ENCODE data around the gene FOXJ3.

The FOXJ3 gene

DNA sequence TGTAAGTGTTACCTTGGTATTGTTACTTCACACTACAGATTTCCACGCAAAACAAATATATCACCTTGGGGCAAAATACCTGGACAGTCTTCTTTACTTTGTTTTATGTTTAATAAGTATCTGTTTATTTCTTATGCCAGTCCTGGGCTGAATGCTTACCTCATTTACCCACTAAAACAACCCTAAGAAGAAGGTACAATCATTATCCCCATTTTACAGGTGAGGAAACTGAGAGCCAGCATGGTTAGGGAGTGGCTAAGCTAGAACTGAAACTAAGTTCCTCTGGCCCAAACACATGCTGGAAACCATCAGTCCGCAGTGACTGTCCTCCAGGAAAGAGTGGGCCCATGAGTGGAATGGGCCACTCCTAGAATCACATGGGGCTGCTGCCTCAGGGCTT lies 194.8 kb downstream of the FOXJ3 start:
- H3K9ac ChIP-seq (ENCODE audit: insufficient read length), result no peak overlapping the region
- TF ChIP-seq EZH2 (IDR thresholded peaks at IDR 0.05), result no peak
- no peak for TF ChIP-seq POLR2AphosphoS5 (IDR thresholded peaks at IDR 0.05; ENCODE audit: borderline replicate concordance, low read depth, low read length)
- no peak for TF ChIP-seq FOXP2 (optimal IDR thresholded peaks at IDR 0.05; ENCODE audit: control extremely low read depth, extremely low read length, insufficient read depth)
- no peak overlapping the region for H3K27ac ChIP-seq
- no peak overlapping the region for H3K4me3 ChIP-seq
- no peaks in the 10 kb centered on the region for H3K36me3 ChIP-seq (ENCODE audit: insufficient read depth, low read length)
- H3K9me3 ChIP-seq (ENCODE audit: low read depth, low read length), result no peaks in the 10 kb centered on the region
- no peak for DNase-seq (ENCODE audit: low read depth, low spot score)

DNA sequence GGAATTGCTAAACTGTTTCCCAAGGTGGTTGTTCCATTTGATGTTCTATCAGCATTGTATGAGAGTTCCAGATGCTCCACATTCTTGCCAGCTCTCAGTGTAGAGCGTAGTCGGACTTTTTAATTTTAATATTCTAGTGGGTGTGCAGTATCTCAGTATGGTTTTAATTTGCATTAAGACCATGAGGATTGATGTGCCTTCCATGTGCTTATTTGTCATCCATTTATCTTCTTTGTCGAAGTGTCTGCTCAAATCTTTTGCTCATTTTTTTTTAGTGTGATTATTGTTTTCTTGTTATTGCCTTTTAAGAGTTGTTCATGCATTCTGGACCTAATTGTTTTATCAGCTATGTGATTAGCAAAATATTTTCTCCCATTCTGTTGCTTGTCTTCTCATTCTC lies 195.6 kb downstream of the FOXJ3 start:
- no peaks in the 10 kb centered on the region for H3K36me3 ChIP-seq (ENCODE audit: insufficient read depth, low read length)
- no peak overlapping the region for H3K27ac ChIP-seq
- no peaks in the 10 kb centered on the region for H3K9me3 ChIP-seq (ENCODE audit: low read depth, low read length)
- no peak for DNase-seq (ENCODE audit: low read depth, low spot score)
- no peak for TF ChIP-seq FOXP2 (optimal IDR thresholded peaks at IDR 0.05; ENCODE audit: control extremely low read depth, extremely low read length, insufficient read depth)
- no peak for TF ChIP-seq EZH2 (IDR thresholded peaks at IDR 0.05)
- TF ChIP-seq POLR2AphosphoS5 (IDR thresholded peaks at IDR 0.05; ENCODE audit: borderline replicate concordance, low read depth, low read length), result no peak
- no peak overlapping the region for H3K9ac ChIP-seq (ENCODE audit: insufficient read length)
- no peak overlapping the region for H3K4me3 ChIP-seq

DNA sequence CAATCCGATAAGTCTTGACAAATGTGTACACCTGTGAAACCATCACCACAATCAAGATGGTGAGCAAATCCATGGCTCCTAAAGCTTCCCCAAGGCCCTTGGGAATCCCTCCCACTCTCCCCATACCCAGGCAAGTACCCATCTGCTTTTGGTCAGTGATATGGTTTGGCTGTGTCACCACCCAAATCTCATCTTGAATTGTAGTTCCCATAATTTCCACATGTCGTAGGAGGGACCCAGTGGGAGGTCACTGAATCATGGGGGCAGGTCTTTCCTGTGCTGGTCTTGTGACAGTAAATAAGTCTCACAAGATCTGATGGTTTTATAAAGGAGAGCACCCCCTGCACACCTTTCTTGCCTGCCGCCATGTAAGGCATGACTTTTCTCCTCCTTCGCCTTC lies 196.4 kb downstream of the FOXJ3 start:
- Histone ChIP-seq H3K36me3 (ENCODE audit: insufficient read depth, low read length) (no peaks in the 10 kb centered on the region), H3K9ac (ENCODE audit: insufficient read length) (no peak overlapping the region), H3K9me3 (ENCODE audit: low read depth, low read length) (no peaks in the 10 kb centered on the region), H3K27ac (no peak overlapping the region), H3K4me3 (no peak overlapping the region)
- DNase-seq (ENCODE audit: low read depth, low spot score), result no peak
- no peak for TF ChIP-seq FOXP2 (optimal IDR thresholded peaks at IDR 0.05; ENCODE audit: control extremely low read depth, extremely low read length, insufficient read depth)
- no peak for TF ChIP-seq POLR2AphosphoS5 (IDR thresholded peaks at IDR 0.05; ENCODE audit: borderline replicate concordance, low read depth, low read length)
- no peak for TF ChIP-seq EZH2 (IDR thresholded peaks at IDR 0.05)

DNA sequence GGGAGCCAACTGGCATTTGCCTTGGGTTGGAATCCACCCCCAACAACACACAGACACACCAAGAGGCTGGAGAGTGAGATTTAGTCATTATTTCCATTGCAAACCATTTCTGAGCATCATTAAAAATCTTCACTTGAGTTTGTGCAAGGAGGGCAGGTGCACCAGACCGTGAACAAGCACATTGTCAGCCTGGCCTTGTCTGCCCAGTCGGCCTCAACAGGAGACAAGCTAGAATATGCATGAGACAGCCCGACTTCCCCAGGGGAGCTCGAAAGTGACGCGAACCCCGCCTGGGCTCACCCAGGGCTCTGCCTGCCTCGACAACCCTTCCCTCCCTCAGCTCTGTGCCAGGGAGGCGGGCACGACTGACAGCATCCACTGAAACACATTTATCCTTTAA lies 197.3 kb downstream of the FOXJ3 start:
- H3K4me3 ChIP-seq, result no peak overlapping the region
- H3K9me3 ChIP-seq (ENCODE audit: low read depth, low read length), result no peaks in the 10 kb centered on the region
- H3K27ac ChIP-seq, result no peak overlapping the region
- DNase-seq (ENCODE audit: low read depth, low spot score), result no peak
- no peaks in the 10 kb centered on the region for H3K36me3 ChIP-seq (ENCODE audit: insufficient read depth, low read length)
- no peak for TF ChIP-seq FOXP2 (optimal IDR thresholded peaks at IDR 0.05; ENCODE audit: control extremely low read depth, extremely low read length, insufficient read depth)
- TF ChIP-seq POLR2AphosphoS5 (IDR thresholded peaks at IDR 0.05; ENCODE audit: borderline replicate concordance, low read depth, low read length), result no peak
- no peak for TF ChIP-seq EZH2 (IDR thresholded peaks at IDR 0.05)
- no peak overlapping the region for H3K9ac ChIP-seq (ENCODE audit: insufficient read length)

GRCh38 chr1:42136466-42136865 lies 198.6 kb downstream of the FOXJ3 start:
- Histone ChIP-seq H3K27ac (no peak overlapping the region), H3K36me3 (ENCODE audit: insufficient read depth, low read length) (no peaks in the 10 kb centered on the region), H3K4me3 (no peak overlapping the region), H3K9ac (ENCODE audit: insufficient read length) (no peak overlapping the region), H3K9me3 (ENCODE audit: low read depth, low read length) (no peaks in the 10 kb centered on the region)
- no peak for DNase-seq (ENCODE audit: low read depth, low spot score)
- TF ChIP-seq EZH2 (IDR thresholded peaks at IDR 0.05) (no peak), FOXP2 (optimal IDR thresholded peaks at IDR 0.05; ENCODE audit: control extremely low read depth, extremely low read length, insufficient read depth) (no peak), POLR2AphosphoS5 (IDR thresholded peaks at IDR 0.05; ENCODE audit: borderline replicate concordance, low read depth, low read length) (no peak)

DNA sequence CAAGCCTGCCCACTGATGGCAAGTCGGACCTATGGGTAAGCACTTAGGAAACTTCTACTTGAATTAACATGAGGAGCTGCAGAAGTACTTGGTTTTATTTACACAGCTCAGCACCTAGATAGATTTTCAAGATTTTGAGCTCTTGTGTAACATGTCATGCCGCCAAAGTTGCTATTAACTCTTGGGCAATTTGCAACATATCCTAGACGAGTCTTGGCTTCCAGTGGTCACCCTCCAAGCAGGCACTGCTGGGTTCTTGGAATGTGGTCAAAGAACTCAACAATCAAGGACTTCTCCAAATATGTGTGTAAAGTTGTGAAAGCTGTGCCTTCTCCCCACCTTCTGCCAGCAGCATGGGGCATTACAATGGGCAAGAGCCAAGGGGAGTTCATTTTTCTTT lies 199.6 kb downstream of the FOXJ3 start:
- TF ChIP-seq FOXP2 (optimal IDR thresholded peaks at IDR 0.05; ENCODE audit: control extremely low read depth, extremely low read length, insufficient read depth) (no peak), POLR2AphosphoS5 (IDR thresholded peaks at IDR 0.05; ENCODE audit: borderline replicate concordance, low read depth, low read length) (no peak), EZH2 (IDR thresholded peaks at IDR 0.05) (no peak)
- H3K36me3 ChIP-seq (ENCODE audit: insufficient read depth, low read length), result no peaks in the 10 kb centered on the region
- DNase-seq (ENCODE audit: low read depth, low spot score), result no peak
- H3K9ac ChIP-seq (ENCODE audit: insufficient read length), result no peak overlapping the region
- no peaks in the 10 kb centered on the region for H3K9me3 ChIP-seq (ENCODE audit: low read depth, low read length)
- no peak overlapping the region for H3K27ac ChIP-seq
- H3K4me3 ChIP-seq, result no peak overlapping the region

DNA sequence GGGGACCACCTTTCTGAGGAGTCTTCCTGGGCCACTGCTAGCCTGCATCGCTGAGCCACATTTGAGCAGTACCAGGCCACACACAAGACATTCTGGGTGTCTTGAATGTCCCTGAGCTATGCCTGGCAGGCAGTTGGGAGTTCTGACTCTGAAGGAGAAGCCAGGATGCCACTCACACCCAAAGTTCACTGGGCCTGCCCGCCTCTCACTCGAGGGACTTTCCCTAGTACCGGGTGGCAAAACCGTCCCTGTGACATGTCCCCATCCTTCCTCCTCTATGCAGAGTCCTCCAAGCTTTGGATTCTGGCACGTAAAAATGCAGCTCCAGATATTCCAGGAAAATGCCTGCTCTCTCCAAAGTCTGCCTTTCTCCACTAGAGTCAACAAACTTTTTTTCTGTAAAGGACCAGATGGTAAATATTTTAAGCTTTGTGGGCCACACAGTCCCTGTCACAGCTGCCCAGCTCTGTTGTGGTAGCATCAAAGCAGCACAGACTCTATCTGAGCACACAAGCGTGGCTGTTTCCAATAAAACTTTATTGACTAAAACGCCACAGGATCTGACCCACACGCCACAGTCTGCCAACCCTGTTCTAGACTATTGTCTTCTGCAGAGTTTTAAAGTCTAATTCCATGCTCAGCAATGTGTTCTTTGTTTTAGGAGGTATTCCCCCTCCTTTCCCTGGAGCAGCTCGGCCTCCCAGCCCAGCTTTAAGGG lies 201.1 kb downstream of the FOXJ3 start:
- Histone ChIP-seq H3K36me3 (ENCODE audit: insufficient read depth, low read length) (no peaks in the 10 kb centered on the region), H3K9ac (ENCODE audit: insufficient read length) (no peak overlapping the region), H3K4me3 (no peak overlapping the region), H3K27ac (no peak overlapping the region), H3K9me3 (ENCODE audit: low read depth, low read length) (no peaks in the 10 kb centered on the region)
- no peak for TF ChIP-seq FOXP2 (optimal IDR thresholded peaks at IDR 0.05; ENCODE audit: control extremely low read depth, extremely low read length, insufficient read depth)
- TF ChIP-seq POLR2AphosphoS5 (IDR thresholded peaks at IDR 0.05; ENCODE audit: borderline replicate concordance, low read depth, low read length), result no peak
- no peak for TF ChIP-seq EZH2 (IDR thresholded peaks at IDR 0.05)
- no peak for DNase-seq (ENCODE audit: low read depth, low spot score)

- H3K36me3 ChIP-seq (ENCODE audit: insufficient read depth, low read length), result no peaks in the 10 kb centered on the region
- no peaks in the 10 kb centered on the region for H3K9me3 ChIP-seq (ENCODE audit: low read depth, low read length)
- DNase-seq (ENCODE audit: low read depth, low spot score), result no peak
- H3K9ac ChIP-seq (ENCODE audit: insufficient read length), result no peak overlapping the region
- TF ChIP-seq FOXP2 (optimal IDR thresholded peaks at IDR 0.05; ENCODE audit: control extremely low read depth, extremely low read length, insufficient read depth) (no peak), POLR2AphosphoS5 (IDR thresholded peaks at IDR 0.05; ENCODE audit: borderline replicate concordance, low read depth, low read length) (no peak), EZH2 (IDR thresholded peaks at IDR 0.05) (no peak)
- no peak overlapping the region for H3K27ac ChIP-seq
- no peak overlapping the region for H3K4me3 ChIP-seq
These were observed 201.6 kb downstream of the FOXJ3 start for GRCh38 chr1:42133390-42133789.
